GM12874 (cell line): Measurements from ENCODE around the gene DNM3.

Source experiments
- TF ChIP-seq, protein P1 (sequence below): IDR thresholded peaks from 2 replicates; pipeline ENCODE4 v1.5.1; 2011; ENCODE audit warnings: low read depth, mild to moderate bottlenecking, control low read depth, low read length, moderate library complexity; ENCODE audit not compliant: insufficient read depth

The DNM3 gene

DNA sequence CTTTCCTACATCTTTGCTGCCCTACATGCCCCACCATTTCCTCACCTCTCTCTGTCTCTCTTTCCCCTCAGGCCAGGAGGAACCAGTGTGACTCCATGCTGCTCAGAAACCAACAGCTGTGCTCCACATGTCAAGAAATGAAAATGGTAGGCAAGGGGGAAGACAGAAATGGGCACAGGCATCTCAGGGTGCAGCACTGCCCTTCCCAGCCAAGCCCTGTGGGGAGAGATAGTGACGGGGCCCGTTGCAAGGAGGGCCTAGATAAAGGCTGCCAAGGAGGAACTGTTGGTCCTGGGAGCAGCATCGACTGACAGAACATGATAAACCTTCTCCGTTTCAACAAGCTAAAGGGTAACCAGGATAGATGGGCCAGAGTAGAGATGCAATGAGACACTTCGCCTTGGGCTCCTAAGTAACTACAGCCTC lies 615.1 kb downstream of the DNM3 start:
- TF ChIP-seq, protein P1, sequence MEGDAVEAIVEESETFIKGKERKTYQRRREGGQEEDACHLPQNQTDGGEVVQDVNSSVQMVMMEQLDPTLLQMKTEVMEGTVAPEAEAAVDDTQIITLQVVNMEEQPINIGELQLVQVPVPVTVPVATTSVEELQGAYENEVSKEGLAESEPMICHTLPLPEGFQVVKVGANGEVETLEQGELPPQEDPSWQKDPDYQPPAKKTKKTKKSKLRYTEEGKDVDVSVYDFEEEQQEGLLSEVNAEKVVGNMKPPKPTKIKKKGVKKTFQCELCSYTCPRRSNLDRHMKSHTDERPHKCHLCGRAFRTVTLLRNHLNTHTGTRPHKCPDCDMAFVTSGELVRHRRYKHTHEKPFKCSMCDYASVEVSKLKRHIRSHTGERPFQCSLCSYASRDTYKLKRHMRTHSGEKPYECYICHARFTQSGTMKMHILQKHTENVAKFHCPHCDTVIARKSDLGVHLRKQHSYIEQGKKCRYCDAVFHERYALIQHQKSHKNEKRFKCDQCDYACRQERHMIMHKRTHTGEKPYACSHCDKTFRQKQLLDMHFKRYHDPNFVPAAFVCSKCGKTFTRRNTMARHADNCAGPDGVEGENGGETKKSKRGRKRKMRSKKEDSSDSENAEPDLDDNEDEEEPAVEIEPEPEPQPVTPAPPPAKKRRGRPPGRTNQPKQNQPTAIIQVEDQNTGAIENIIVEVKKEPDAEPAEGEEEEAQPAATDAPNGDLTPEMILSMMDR: no peak

DNA sequence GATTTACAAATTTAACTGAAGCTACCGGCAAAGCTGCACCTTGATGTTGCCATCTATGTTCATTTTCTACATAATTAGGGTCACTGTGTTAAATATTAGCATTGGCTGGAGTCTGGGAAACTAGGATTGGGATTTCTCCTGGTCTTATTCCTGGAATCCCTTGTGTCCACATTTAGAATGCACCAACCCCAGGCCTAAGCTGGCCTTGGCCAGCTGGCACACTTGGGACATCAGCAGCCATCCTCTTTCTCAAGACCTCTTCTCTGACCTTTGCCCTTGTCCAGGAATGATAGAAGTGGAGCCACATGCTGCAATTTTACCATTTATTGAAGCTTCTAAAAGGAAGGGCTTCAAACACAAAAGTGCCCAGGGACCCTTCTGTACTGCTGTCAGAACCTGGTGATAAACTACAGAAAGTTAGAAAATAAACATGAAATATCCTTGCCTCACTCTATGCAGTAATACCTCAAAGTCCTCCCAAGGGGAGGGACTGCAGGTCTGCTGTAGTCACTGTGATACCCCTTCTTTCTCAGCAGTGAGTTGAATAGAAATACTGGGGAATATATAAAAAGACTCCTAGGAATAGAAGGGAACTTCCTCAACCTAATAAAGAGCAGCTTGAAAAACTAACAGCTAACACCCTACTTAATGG lies 616.3 kb downstream of the DNM3 start:
- TF ChIP-seq, protein P1: no peak

DNA sequence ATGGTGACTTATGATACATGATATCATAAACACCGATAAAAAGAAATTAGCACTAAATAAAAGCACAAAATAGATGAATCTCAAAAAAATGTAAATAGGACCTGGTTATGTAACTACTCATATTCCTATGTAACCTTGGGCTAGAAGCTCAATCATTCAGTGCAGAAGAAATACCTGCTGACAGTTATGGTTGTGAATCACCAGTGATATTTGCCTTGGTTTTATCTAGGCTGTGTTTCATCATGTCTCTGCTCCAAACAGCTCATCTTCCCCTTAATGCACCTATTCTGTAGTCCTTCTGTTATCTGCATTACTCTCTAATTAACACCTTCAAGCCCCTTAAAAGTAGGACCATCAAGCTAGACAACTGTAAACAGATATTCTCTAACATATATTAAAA lies 618.9 kb downstream of the DNM3 start:
- TF ChIP-seq, protein P1: no peak

DNA sequence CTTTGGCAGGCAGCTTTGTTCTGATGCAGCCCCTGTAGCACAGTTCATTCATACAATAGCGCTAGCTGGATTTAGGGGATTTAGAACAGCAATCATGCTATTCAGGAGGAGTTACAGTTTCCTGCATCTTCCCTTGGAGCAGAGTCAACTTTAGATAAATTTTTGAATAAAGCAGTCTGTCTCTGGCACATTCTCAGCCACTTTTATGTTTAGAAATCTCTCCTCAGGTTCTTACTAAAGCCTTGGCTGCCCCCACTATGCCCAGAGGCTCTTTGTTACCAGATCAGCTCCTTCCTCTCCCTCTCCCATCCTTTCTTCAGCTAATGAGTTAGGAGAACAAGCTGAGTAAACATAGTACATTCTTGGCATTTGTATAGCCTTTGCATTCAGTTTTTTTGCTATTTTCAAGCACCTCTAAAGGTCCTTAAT lies 619.6 kb downstream of the DNM3 start:
- TF ChIP-seq, protein P1: no peak
